Epithelial cell of esophagus (primary cell): ENCODE results near the gene GPR143.

Experiments used
- DNase-seq: peaks from one replicate; pipeline ENCODE4 v3.0.0; 2010; ENCODE audit warnings: low read depth
- H3K4me3 ChIP-seq: 2 replicates; pipeline ENCODE4 v1.5.1; 2011; ENCODE audit warnings: mild to moderate bottlenecking, low read length, control low read depth
- CTCF ChIP-seq: IDR thresholded peaks from 2 replicates; pipeline ENCODE4 v1.5.1; 2011; ENCODE audit warnings: low read depth, mild to moderate bottlenecking, low read length, control low read depth, inconsistent platforms; ENCODE audit not compliant: insufficient read depth; ENCODE audit errors: missing control alignments

GPR143 gene

DNA sequence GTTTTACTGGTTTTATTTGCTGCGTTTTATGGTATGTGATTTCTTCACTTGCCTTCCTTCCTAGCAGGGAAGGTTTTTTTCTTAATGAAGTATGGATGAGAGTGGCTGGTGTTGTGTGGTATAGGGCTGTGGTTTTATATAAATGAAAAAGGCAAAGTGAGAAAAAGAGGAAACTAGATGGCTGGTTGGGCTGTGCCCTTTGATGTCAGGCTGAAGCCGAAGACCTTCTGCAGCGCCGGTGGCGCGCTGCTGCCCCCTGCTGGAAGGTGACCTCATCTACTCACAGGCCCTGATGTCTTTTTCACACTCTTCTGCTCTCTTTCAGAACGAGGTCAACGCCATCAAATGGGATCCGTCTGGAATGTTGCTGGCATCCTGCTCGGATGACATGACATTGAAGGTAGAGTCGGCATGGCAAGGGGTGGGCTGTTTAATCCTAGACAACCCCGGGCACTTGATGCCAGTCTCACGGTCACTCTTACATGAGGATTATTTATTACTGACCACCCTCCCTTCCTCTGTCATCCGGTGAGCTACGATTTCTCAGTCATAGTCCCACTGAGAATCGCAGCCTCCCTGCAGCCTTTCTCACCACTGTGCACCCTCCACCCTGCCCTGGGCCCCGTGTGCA lies 56.6 kb downstream of the GPR143 start:
- no peak overlapping the region for H3K4me3 ChIP-seq
- DNase-seq, result peak; percentile 41
- TF ChIP-seq CTCF, result peak; percentile 79

DNA sequence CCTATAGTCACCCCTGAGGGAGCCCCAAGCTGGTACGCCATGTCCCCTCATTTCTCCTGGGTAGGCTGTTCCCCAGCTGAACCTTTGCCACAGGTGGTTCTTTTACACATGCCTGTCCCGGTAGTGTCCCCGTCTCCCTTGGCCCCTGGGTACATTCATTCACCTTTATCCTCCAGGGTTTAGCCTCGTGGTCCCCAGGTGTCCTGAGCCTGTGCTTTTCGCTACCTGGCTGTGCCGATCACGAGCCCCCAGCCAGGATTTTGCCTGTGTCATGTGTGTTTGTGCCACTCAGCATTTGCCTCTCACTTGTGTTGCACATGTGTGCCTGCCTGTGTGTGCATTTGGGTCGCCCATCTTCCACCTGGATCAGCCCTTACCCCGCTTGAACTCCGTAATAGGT lies 57.6 kb downstream of the GPR143 start:
- DNase-seq, result no peak
- H3K4me3 ChIP-seq, result no peak overlapping the region
- TF ChIP-seq CTCF, result no peak

- H3K4me3 ChIP-seq, result no peak overlapping the region
- no peak for DNase-seq
- no peak for TF ChIP-seq CTCF
Observed at GRCh38 chrX:9707306-9708033, 58.2 kb downstream of the GPR143 start.

DNA sequence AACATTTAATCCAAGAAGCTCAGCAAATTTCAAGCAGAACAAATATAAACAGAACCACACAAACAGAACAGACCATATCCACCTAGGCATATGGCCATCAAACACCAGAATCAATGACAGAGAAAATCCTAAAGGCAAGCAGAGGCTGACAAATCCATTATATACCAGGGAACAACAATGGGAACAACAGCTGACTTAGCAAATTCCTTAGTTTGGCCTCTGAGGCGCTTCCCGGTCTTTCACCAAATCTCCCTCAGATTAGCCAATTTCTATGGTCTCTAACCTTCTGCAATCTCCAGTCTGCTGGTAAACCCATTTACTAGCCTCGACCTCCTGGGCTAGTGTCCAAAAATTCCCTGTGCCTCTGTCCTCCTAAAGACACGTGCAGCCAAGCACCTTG lies 59.2 kb downstream of the GPR143 start:
- H3K4me3 ChIP-seq, result no peak overlapping the region
- TF ChIP-seq CTCF, result no peak
- no peak for DNase-seq

GRCh38 chrX:9704876-9705465 lies 60.7 kb downstream of the GPR143 start:
- no peak overlapping the region for H3K4me3 ChIP-seq
- no peak for TF ChIP-seq CTCF
- no peak for DNase-seq

DNA sequence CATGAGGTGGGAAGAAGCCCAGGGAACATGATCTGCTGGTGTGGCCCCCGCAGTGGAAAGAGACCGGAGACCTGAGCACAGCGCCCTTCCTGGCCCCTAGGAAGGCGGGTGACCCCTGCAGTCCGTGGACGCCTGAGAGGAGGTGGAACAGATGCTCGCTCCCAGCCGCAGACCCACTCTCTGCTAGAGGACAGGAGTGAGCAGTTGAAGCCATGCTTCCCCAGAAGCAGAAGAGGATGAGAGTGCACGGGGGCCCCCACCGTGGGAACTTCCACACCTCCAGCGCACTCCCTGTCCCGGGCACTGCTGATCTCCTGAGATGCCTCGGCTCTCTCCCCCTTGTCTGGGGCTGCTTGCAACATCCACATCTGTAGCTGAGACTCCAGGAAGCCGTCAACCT lies 62.2 kb downstream of the GPR143 start:
- DNase-seq, result no peak
- no peak overlapping the region for H3K4me3 ChIP-seq
- no peak for TF ChIP-seq CTCF
